HEK293 (cell line): ENCODE data around the gene CD74.

Experiments used
- CTCF ChIA-PET: fragments of 350-600 bp; formaldehyde crosslinking; extraction: SDS; loops from one replicate; lab custom pipeline; 2021; ENCODE audit warnings: antibody characterized with exemption; lab: Yijun Ruan, JAX
- POLR2A ChIA-PET: fragments of 300-600 bp; formaldehyde crosslinking; extraction: SDS; loops from one replicate; lab custom pipeline; 2020; ENCODE audit warnings: antibody characterized with exemption, inconsistent platforms; lab: Yijun Ruan, JAX
- H3K27ac ChIP-seq: fragments of 200-500 bp; sonication (Bioruptor generic); 2 replicates; pipeline ENCODE4 v1.5.1; 2014; ENCODE audit warnings: low read depth, low read length, control low read depth, inconsistent platforms; ENCODE audit errors: extremely low read depth
- H3K36me3 ChIP-seq, 2 experiments: fragments of 200-500 bp in 1 of 2; sonication (Bioruptor generic) in 1 of 2; 1 replicate in 1 of 2; 2 replicates in 1 of 2; pipeline ENCODE4 v1.5.1; 2014 to 2017; ENCODE audit warnings: inconsistent platforms in 2 of 2, low read length in 2 of 2; ENCODE audit not compliant: control insufficient read depth in 2 of 2, insufficient read depth in 1 of 2
- H3K4me1 ChIP-seq: fragments of 200-500 bp; sonication (Bioruptor generic); 2 replicates; pipeline ENCODE4 v1.5.1; 2014; ENCODE audit warnings: mild to moderate bottlenecking, low read length, inconsistent platforms; ENCODE audit not compliant: control insufficient read depth, insufficient read depth
- H3K4me3 ChIP-seq: 2 replicates; pipeline ENCODE4 v1.5.1; 2011; ENCODE audit warnings: low read depth, mild to moderate bottlenecking, control low read depth, low read length, moderate library complexity
- H3K9me3 ChIP-seq: fragments of 200-500 bp; sonication (Bioruptor generic); 2 replicates; pipeline ENCODE4 v1.5.1; 2014; ENCODE audit warnings: low read depth, low read length, inconsistent platforms; ENCODE audit not compliant: control insufficient read depth, insufficient read depth
- HIC1 ChIP-seq: fragments of 450-650 bp; formaldehyde crosslinking; IDR thresholded peaks from 2 replicates; pipeline ENCODE4 v1.5.1; 2016; ENCODE audit warnings: missing biosample characterization, missing genetic modification characterization
- KLF7 ChIP-seq: fragments of 450-650 bp; formaldehyde crosslinking; IDR thresholded peaks from 2 replicates; pipeline ENCODE4 v1.5.1; 2016; ENCODE audit warnings: missing biosample characterization, missing genetic modification characterization, borderline replicate concordance
- ZBTB26 ChIP-seq: fragments of 450-650 bp; formaldehyde crosslinking; optimal IDR thresholded peaks from 2 replicates; pipeline ENCODE3; 2016; ENCODE audit warnings: missing biosample characterization, mild to moderate bottlenecking, missing genetic modification characterization
- ZBTB6 ChIP-seq: fragments of 450-650 bp; formaldehyde crosslinking; IDR thresholded peaks from 2 replicates; pipeline ENCODE4 v1.5.1; 2017; ENCODE audit warnings: missing biosample characterization, missing genetic modification characterization
- ZNF121 ChIP-seq: fragments of 450-650 bp; formaldehyde crosslinking; IDR thresholded peaks from 2 replicates; pipeline ENCODE4 v1.5.1; 2016; ENCODE audit warnings: missing biosample characterization, missing genetic modification characterization
- ZNF148 ChIP-seq: fragments of 450-650 bp; formaldehyde crosslinking; IDR thresholded peaks from 2 replicates; pipeline ENCODE4 v1.5.0; 2017; ENCODE audit warnings: missing biosample characterization, missing genetic modification characterization, borderline replicate concordance
- ZNF184 ChIP-seq: fragments of 450-650 bp; IDR thresholded peaks from 2 replicates; pipeline ENCODE4 v1.5.1; 2018; ENCODE audit warnings: missing biosample characterization, mild to moderate bottlenecking, missing genetic modification characterization
- ZNF223 ChIP-seq: fragments of 450-650 bp; formaldehyde crosslinking; IDR thresholded peaks from 2 replicates; pipeline ENCODE4 v1.5.1; 2016; ENCODE audit warnings: missing biosample characterization, missing genetic modification characterization
- ZNF24 ChIP-seq: fragments of 450-650 bp; formaldehyde crosslinking; IDR thresholded peaks from 2 replicates; pipeline ENCODE4 v1.5.1; 2016; ENCODE audit warnings: missing biosample characterization, missing genetic modification characterization
- ZNF398 ChIP-seq: fragments of 450-650 bp; formaldehyde crosslinking; IDR thresholded peaks from 2 replicates; pipeline ENCODE4 v1.5.1; 2017; ENCODE audit warnings: missing biosample characterization, missing genetic modification characterization
- ZNF580 ChIP-seq: fragments of 450-650 bp; formaldehyde crosslinking; IDR thresholded peaks from 2 replicates; pipeline ENCODE4 v1.5.1; 2016; ENCODE audit warnings: missing biosample characterization, missing genetic modification characterization
- ZNF596 ChIP-seq: fragments of 450-650 bp; IDR thresholded peaks from 2 replicates; pipeline ENCODE4 v1.5.0; 2018; ENCODE audit warnings: missing biosample characterization, mild to moderate bottlenecking, missing genetic modification characterization, moderate library complexity
- ZNF600 ChIP-seq: fragments of 450-650 bp; formaldehyde crosslinking; IDR thresholded peaks from 2 replicates; pipeline ENCODE4 v1.5.1; 2016; ENCODE audit warnings: missing biosample characterization, missing genetic modification characterization
- ZNF626 ChIP-seq: fragments of 450-650 bp; sonication (Bioruptor Pico); formaldehyde crosslinking; IDR thresholded peaks from 2 replicates; pipeline ENCODE4 v1.5.1; 2018; ENCODE audit warnings: missing biosample characterization, missing genetic modification characterization, inconsistent platforms
- ZNF660 ChIP-seq: fragments of 450-650 bp; IDR thresholded peaks from 2 replicates; pipeline ENCODE4 v1.5.1; 2018; ENCODE audit warnings: missing biosample characterization, mild to moderate bottlenecking, missing genetic modification characterization
- ZNF677 ChIP-seq: fragments of 450-650 bp; IDR thresholded peaks from 2 replicates; pipeline ENCODE4 v1.5.0; 2018; ENCODE audit warnings: missing biosample characterization, mild to moderate bottlenecking, missing genetic modification characterization, moderate library complexity
- ZNF837 ChIP-seq: fragments of 450-650 bp; formaldehyde crosslinking; IDR thresholded peaks from 2 replicates; pipeline ENCODE4 v1.5.1; 2016; ENCODE audit warnings: missing biosample characterization, missing genetic modification characterization
- ZSCAN4 ChIP-seq: fragments of 450-650 bp; formaldehyde crosslinking; IDR thresholded peaks from 2 replicates; pipeline ENCODE4 v1.5.1; 2017; ENCODE audit warnings: missing biosample characterization, missing genetic modification characterization

CD74 gene

GRCh38 chr5:150443242-150444075, 30.7 kb upstream of the CD74 start (continued):
- TF ChIP-seq ZBTB26 (tag by site-specific recombination): no peak
- TF ChIP-seq ZNF148 (tag by site-specific recombination): no peak
- TF ChIP-seq ZNF626: no peak
- no peak for TF ChIP-seq ZNF596 (tag by site-specific recombination)
- no peak for TF ChIP-seq ZNF837 (tag by site-specific recombination)
- TF ChIP-seq ZNF600 (tag by site-specific recombination): peak; percentile 56
- no peak for TF ChIP-seq ZNF677 (tag by site-specific recombination)
- TF ChIP-seq ZNF660 (tag by site-specific recombination): no peak
- TF ChIP-seq ZNF184 (tag by site-specific recombination): no peak
- no peak for TF ChIP-seq ZBTB6 (tag by site-specific recombination)

GRCh38 chr5:150442699-150443080, 30.0 kb upstream of the CD74 start:
- TF ChIP-seq KLF7 (tag by site-specific recombination) (0 out of 2 replicates have a peak, but pooled peaks have one; percentile 36), ZSCAN4 (tag by site-specific recombination) (no peak), HIC1 (tag by site-specific recombination) (peak; percentile 55; the same call in 1 of the 2 replicates), ZNF121 (peak; percentile 100), ZNF580 (tag by site-specific recombination) (peak; percentile 82), ZNF223 (tag by site-specific recombination) (no peak), ZNF24 (tag by site-specific recombination) (0 out of 2 replicates have a peak, but pooled peaks have one; percentile 36), ZNF600 (tag by site-specific recombination) (0 out of 2 replicates have a peak, but pooled peaks have one; percentile 12), ZNF398 (tag by site-specific recombination) (no peak)
- no peak overlapping the region for H3K27ac ChIP-seq
- H3K9me3 ChIP-seq: no peaks in the 10 kb centered on the region
- no peak overlapping the region for H3K4me3 ChIP-seq
- peaks cover 3% of the 10 kb centered on the region; the same call in 1 of the 2 replicates for H3K4me1 ChIP-seq
- ChIA-PET POLR2A (interaction anchor here (0.9 to 1.3 kb wide), 2 partner anchors 33 to 66 kb away, joined by 3 read pairs; no protein-coding TSS in a partner anchor), CTCF (interaction anchor here (0.6 to 1.9 kb wide), 4 partner anchors 8 to 725 kb away, joined by 3 to 7 read pairs (median 3); no protein-coding TSS in a partner anchor)
- H3K36me3 ChIP-seq: peaks cover 24 to 47% of the 10 kb centered on the region in 2 experiments
